ENCODE data around the gene GSTO2. TPM values are rescaled to one million over a fixed set of nuclear protein-coding genes. Genes with fewer than 3 reads are reported as not detected.

The GSTO2 gene
- total and polyA plus RNA-seq, 2 of the 13 experiments (the other 11 are each of a cell fraction or from before 2014, with no cell fraction given) = 2.1 to 7.9 TPM

- ChIA-PET CTCF (ENCODE audit: low intra/inter-chr PET ratio, low total read pairs) (no interaction called here), POLR2A (no interaction called here)
- no TSS peak for BruUV-seq (replicated peaks)
- Histone ChIP-seq H2AFZ (ENCODE audit: low read length) (no peak overlapping the region), H3K9me3 (ENCODE audit: low read length) (no peaks in the 10 kb centered on the region), H3K4me1 (ENCODE audit: insufficient read depth, low read length) (no peaks in the 10 kb centered on the region), H3K27me3 (ENCODE audit: control insufficient read depth in 1 of 2, insufficient read depth in 2 of 2, low read length in 2 of 2) (no peaks in the 10 kb centered on the region), H3K4me3 (replicated peaks in 1 of 3; ENCODE audit: insufficient read depth in 1 of 3, low read depth in 2 of 3, low read length in 3 of 3) (no peak overlapping the region), H4K20me1 (ENCODE audit: insufficient read depth, low read length) (0 out of 2 replicates have a peak, but pooled peaks cover 3% of the 10 kb centered on the region), H3K36me3 (replicated peaks in 1 of 2; ENCODE audit: control insufficient read depth in 1 of 2, insufficient read depth in 2 of 2, low read length in 2 of 2) (no peaks in the 10 kb centered on the region), H3K27ac (ENCODE audit: extremely low read length, insufficient read depth, low read length) (no peak overlapping the region), H3K79me2 (ENCODE audit: insufficient read depth, low read length) (no peaks in the 10 kb centered on the region), H3K9ac (ENCODE audit: insufficient read depth, low read depth, low read length) (no peak overlapping the region), H3K4me2 (ENCODE audit: low read depth, low read length) (no peak overlapping the region)
- in situ Hi-C loops (cut with HindIII; ENCODE audit: extremely low pct_ligation_motif_present, low pct_unique_long_range_greater_than_20kb) (no loop called here), intact Hi-C loops (cut with micrococcal nuclease; ENCODE audit: unreplicated experiment) (no loop called here)
- WGBS (ENCODE audit: low lambda C conversion rate) = 96% methylated on average over 8 of the region's 8 CpGs
- TF ChIP-seq HNF1A (IDR thresholded peaks at IDR 0.05; ENCODE audit: low read depth) (no peak), HNF1A (CRISPR knock-in tag; IDR thresholded peaks at IDR 0.05; ENCODE audit: borderline replicate concordance) (no peak)
- DNase-seq (ENCODE audit: low spot score) = no peak
- no peak for ATAC-seq
- FAIRE-seq = no peak
Measured at GRCh38 chr10:104321725-104322415, 52.9 kb downstream of the GSTO2 start.

- POLR2A ChIA-PET = no interaction called here
- Histone ChIP-seq H4K20me1 (ENCODE audit: insufficient read depth, low read length) (0 out of 2 replicates have a peak, but pooled peaks cover 3% of the 10 kb centered on the region), H3K36me3 (replicated peaks in 1 of 2; ENCODE audit: control insufficient read depth in 1 of 2, insufficient read depth in 2 of 2, low read length in 2 of 2) (no peaks in the 10 kb centered on the region), H3K4me1 (ENCODE audit: insufficient read depth, low read length) (peaks cover 5% of the 10 kb centered on the region), H3K79me2 (ENCODE audit: insufficient read depth, low read length) (no peaks in the 10 kb centered on the region), H3K4me3 (replicated peaks in 1 of 3; ENCODE audit: insufficient read depth in 1 of 3, low read depth in 2 of 3, low read length in 3 of 3) (no peak overlapping the region), H3K4me2 (ENCODE audit: low read depth, low read length) (no peak overlapping the region), H3K9me3 (ENCODE audit: low read length) (no peaks in the 10 kb centered on the region), H2AFZ (ENCODE audit: low read length) (no peak overlapping the region), H3K27ac (ENCODE audit: extremely low read length, insufficient read depth, low read length) (no peak overlapping the region), H3K9ac (ENCODE audit: insufficient read depth, low read depth, low read length) (no peak overlapping the region), H3K27me3 (ENCODE audit: control insufficient read depth in 1 of 2, insufficient read depth in 2 of 2, low read length in 2 of 2) (no peaks in the 10 kb centered on the region)
- BruUV-seq (replicated peaks) = no TSS peak
- in situ Hi-C loops (cut with HindIII; ENCODE audit: extremely low pct_ligation_motif_present, low pct_unique_long_range_greater_than_20kb) = no loop called here
- DNase-seq (ENCODE audit: low spot score) = no peak
- FAIRE-seq = no peak
- CTCF ChIA-PET (ENCODE audit: low intra/inter-chr PET ratio, low total read pairs) = no interaction called here
- 90% methylated on average over 7 of the region's 7 CpGs for WGBS (ENCODE audit: low lambda C conversion rate)
- intact Hi-C loops (cut with micrococcal nuclease; ENCODE audit: unreplicated experiment) = no loop called here
- ATAC-seq = no peak
- TF ChIP-seq KDM3A (CRISPR knock-in tag; IDR thresholded peaks at IDR 0.05; ENCODE audit: low read depth) (no peak), ZNF501 (CRISPR knock-in tag; IDR thresholded peaks at IDR 0.05) (no peak), TRIM22 (IDR thresholded peaks at IDR 0.05) (no peak), ZNF253 (CRISPR knock-in tag; IDR thresholded peaks at IDR 0.05; ENCODE audit: borderline replicate concordance) (no peak), GABPB1 (CRISPR knock-in tag; IDR thresholded peaks at IDR 0.05) (no peak), MTF2 (CRISPR knock-in tag; IDR thresholded peaks at IDR 0.05; ENCODE audit: borderline replicate concordance) (no peak), JDP2 (CRISPR knock-in tag; IDR thresholded peaks at IDR 0.05; ENCODE audit: borderline replicate concordance) (no peak), ZNF24 (IDR thresholded peaks at IDR 0.05) (no peak), ZFP1 (CRISPR knock-in tag; IDR thresholded peaks at IDR 0.05) (no peak), ATF5 (CRISPR knock-in tag; IDR thresholded peaks at IDR 0.05; ENCODE audit: low read depth) (no peak)
Measured at GRCh38 chr10:104322416-104322782, 53.4 kb downstream of the GSTO2 start.

All from HepG2 (cell line).